22Rv1 (cell line): ENCODE data around the gene ALKBH1.

Source experiments
- ZFX ChIP-seq: fragments of 450-650 bp; IDR thresholded peaks from 2 replicates; pipeline ENCODE4 v1.6.1; 2017; ENCODE audit warnings: antibody characterized with exemption, borderline replicate concordance
- TF ChIP-seq, protein P1 (sequence below): fragments of 450-650 bp; IDR thresholded peaks from 2 replicates; pipeline ENCODE4 v1.5.1; 2017; ENCODE audit warnings: mild to moderate bottlenecking

DNA sequence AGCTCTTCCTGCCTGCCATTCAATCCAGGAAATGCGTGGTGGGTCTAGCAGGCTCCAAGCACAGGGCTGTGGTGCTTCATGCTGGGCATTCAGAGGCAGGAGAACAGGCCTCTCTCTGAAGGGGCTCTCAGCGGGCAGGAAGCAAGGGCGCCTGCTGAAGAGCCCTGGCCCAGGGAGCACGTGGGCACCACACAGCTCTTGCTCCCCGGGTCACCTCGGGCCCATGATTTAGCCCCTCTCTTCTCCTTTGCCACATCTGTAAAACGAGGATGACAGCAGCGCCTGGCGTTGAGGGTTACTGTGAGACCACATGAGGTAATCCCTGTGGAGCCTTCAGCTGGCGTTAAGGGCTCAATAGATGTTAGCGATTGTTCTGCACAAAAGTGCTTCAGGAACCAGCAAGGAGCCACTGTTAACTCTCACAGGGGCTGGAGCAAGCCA lies 53.8 kb downstream of the ALKBH1 start:
- TF ChIP-seq, protein P1, sequence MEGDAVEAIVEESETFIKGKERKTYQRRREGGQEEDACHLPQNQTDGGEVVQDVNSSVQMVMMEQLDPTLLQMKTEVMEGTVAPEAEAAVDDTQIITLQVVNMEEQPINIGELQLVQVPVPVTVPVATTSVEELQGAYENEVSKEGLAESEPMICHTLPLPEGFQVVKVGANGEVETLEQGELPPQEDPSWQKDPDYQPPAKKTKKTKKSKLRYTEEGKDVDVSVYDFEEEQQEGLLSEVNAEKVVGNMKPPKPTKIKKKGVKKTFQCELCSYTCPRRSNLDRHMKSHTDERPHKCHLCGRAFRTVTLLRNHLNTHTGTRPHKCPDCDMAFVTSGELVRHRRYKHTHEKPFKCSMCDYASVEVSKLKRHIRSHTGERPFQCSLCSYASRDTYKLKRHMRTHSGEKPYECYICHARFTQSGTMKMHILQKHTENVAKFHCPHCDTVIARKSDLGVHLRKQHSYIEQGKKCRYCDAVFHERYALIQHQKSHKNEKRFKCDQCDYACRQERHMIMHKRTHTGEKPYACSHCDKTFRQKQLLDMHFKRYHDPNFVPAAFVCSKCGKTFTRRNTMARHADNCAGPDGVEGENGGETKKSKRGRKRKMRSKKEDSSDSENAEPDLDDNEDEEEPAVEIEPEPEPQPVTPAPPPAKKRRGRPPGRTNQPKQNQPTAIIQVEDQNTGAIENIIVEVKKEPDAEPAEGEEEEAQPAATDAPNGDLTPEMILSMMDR = no peak
- TF ChIP-seq ZFX = no peak
